ENCODE results near the gene TMEM165. TPM values are rescaled to one million over a fixed set of nuclear protein-coding genes. Genes with fewer than 3 reads are reported as not detected.

The TMEM165 gene
- total and polyA plus RNA-seq, 2 donors (not counting 1 experiment from before 2014, with no cell fraction given) = 26.3 to 110 TPM

GRCh38 chr4:55356991-55357461, 38.7 kb upstream of the TMEM165 start:
- H3K9me3 ChIP-seq (ENCODE audit: control extremely low read depth in 1 of 3, control insufficient read depth in 2 of 3, insufficient read depth in 1 of 3, low read length in 2 of 3) = peaks cover 0 to 5% (median 0%) of the 10 kb centered on the region in 3 donors
- no peak overlapping the region for H2AFZ ChIP-seq (ENCODE audit: insufficient read depth, low read depth, low read length, poor library complexity, severe bottlenecking)
- no peak overlapping the region for H3K4me3 ChIP-seq (ENCODE audit: control extremely low read depth in 1 of 5, extremely low read depth in 1 of 5, insufficient read depth in 1 of 5, low read depth in 2 of 5, low read length in 4 of 5)
- Mint-ChIP-seq H3K4me3 (no peak overlapping the region), H3K4me1 (peaks cover 12% of the 10 kb centered on the region), H3K27ac (no peak overlapping the region), H3K27me3 (no peaks in the 10 kb centered on the region), H3K9me3 (ENCODE audit: insufficient read depth) (no peaks in the 10 kb centered on the region)
- H3K79me2 ChIP-seq (ENCODE audit: control insufficient read depth, insufficient read depth, low read length) = no peaks in the 10 kb centered on the region
- 80% methylated on average over 1 of the region's 5 CpGs for WGBS (ENCODE audit: insufficient coverage)
- intact Hi-C loops (cut with micrococcal nuclease) = no loop called here
- no peak for TF ChIP-seq CTCF (IDR thresholded peaks at IDR 0.05)
- TF ChIP-seq EZH2 (IDR thresholded peaks at IDR 0.05; ENCODE audit: borderline replicate concordance, insufficient read depth, low read depth, low read length, poor library complexity, severe bottlenecking) = no peak
- DNase-seq (no peak), ATAC-seq (ENCODE audit: low read depth) (no peak)
- ChIA-PET CTCF (interaction anchor here (2.3 kb wide), 1 partner anchor 11 kb away, joined by 13 read pairs; the partner anchor contains the start of gene SRD5A3), POLR2A (no interaction called here)
- no peak overlapping the region for H3K27ac ChIP-seq (ENCODE audit: low read length in 2 of 2)
- no peaks in the 10 kb centered on the region for H3K27me3 ChIP-seq (replicated peaks in 1 of 4; ENCODE audit: control extremely low read depth in 1 of 4, control insufficient read depth in 3 of 4, insufficient read depth in 4 of 4, low read length in 3 of 4)
- no peak overlapping the region for H3K9ac ChIP-seq (ENCODE audit: low read length)
- H3K4me1 ChIP-seq (ENCODE audit: control insufficient read depth in 2 of 2, insufficient read depth in 2 of 2, low read length in 2 of 2) = peaks cover 5 to 8% of the 10 kb centered on the region in 2 donors
- no peaks in the 10 kb centered on the region for H4K20me1 ChIP-seq (ENCODE audit: control insufficient read depth, insufficient read depth, low read length, poor library complexity, severe bottlenecking)
- H3K36me3 ChIP-seq (replicated peaks in 1 of 2; ENCODE audit: control extremely low read depth in 1 of 2, control insufficient read depth in 1 of 2, extremely low read depth in 1 of 2, insufficient read depth in 2 of 2, low read length in 1 of 2) = no peaks in the 10 kb centered on the region
- H3K4me2 ChIP-seq (replicated peaks; ENCODE audit: low read depth, low read length, poor library complexity, severe bottlenecking) = no peak overlapping the region

DNA sequence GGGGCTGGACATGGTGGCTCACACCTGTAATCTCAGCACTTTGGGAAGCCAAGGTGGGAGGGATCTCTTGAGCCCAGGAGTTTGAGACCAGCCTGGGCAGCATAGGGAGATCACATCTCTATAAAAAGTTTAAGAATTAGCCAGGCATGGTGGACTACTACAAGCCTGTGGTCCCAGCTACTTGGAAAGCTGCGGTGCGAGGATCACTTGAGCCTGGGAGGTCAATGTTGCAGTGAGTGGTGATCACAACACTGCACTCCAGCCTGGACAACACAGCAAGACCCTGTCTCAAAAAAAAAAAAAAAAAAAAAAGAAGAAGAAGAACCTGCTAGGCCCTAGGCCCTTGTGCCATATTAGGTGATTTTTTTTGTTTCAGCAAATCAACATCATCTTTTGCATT, 37.5 kb upstream of the TMEM165 start:
- H2AFZ ChIP-seq (ENCODE audit: insufficient read depth, low read depth, low read length, poor library complexity, severe bottlenecking) = no peak overlapping the region
- H3K27me3 Mint-ChIP-seq = no peaks in the 10 kb centered on the region
- H3K4me1 Mint-ChIP-seq = peaks cover 12% of the 10 kb centered on the region
- intact Hi-C loops (cut with micrococcal nuclease) = no loop called here
- DNase-seq = no peak
- no peak for TF ChIP-seq EZH2 (IDR thresholded peaks at IDR 0.05; ENCODE audit: borderline replicate concordance, insufficient read depth, low read depth, low read length, poor library complexity, severe bottlenecking)
- TF ChIP-seq CTCF (IDR thresholded peaks at IDR 0.05) = no peak
- no peak overlapping the region for H3K4me2 ChIP-seq (replicated peaks; ENCODE audit: low read depth, low read length, poor library complexity, severe bottlenecking)
- H3K27ac Mint-ChIP-seq = no peak overlapping the region
- no peak overlapping the region for H3K4me3 ChIP-seq (ENCODE audit: control extremely low read depth in 1 of 5, extremely low read depth in 1 of 5, insufficient read depth in 1 of 5, low read depth in 2 of 5, low read length in 4 of 5)
- H3K36me3 ChIP-seq (replicated peaks in 1 of 2; ENCODE audit: control extremely low read depth in 1 of 2, control insufficient read depth in 1 of 2, extremely low read depth in 1 of 2, insufficient read depth in 2 of 2, low read length in 1 of 2) = no peaks in the 10 kb centered on the region
- H3K9me3 Mint-ChIP-seq (ENCODE audit: insufficient read depth) = no peaks in the 10 kb centered on the region
- no CpG with 5 or more reads among the region's 2 CpGs for WGBS (ENCODE audit: insufficient coverage)
- POLR2A ChIA-PET = no interaction called here
- no peaks in the 10 kb centered on the region for H4K20me1 ChIP-seq (ENCODE audit: control insufficient read depth, insufficient read depth, low read length, poor library complexity, severe bottlenecking)
- H3K9me3 ChIP-seq (ENCODE audit: control extremely low read depth in 1 of 3, control insufficient read depth in 2 of 3, insufficient read depth in 1 of 3, low read length in 2 of 3) = peaks cover 0 to 3% (median 0%) of the 10 kb centered on the region in 3 donors
- peaks cover 5 to 8% of the 10 kb centered on the region in 2 donors for H3K4me1 ChIP-seq (ENCODE audit: control insufficient read depth in 2 of 2, insufficient read depth in 2 of 2, low read length in 2 of 2)
- H3K27me3 ChIP-seq (replicated peaks in 1 of 4; ENCODE audit: control extremely low read depth in 1 of 4, control insufficient read depth in 3 of 4, insufficient read depth in 4 of 4, low read length in 3 of 4) = no peaks in the 10 kb centered on the region
- H3K79me2 ChIP-seq (ENCODE audit: control insufficient read depth, insufficient read depth, low read length) = no peaks in the 10 kb centered on the region
- no peak overlapping the region for H3K9ac ChIP-seq (ENCODE audit: low read length)
- ATAC-seq (ENCODE audit: low read depth) = no peak
- no peak overlapping the region for H3K4me3 Mint-ChIP-seq
- CTCF ChIA-PET = no interaction called here
- H3K27ac ChIP-seq (ENCODE audit: low read length in 2 of 2) = no peak overlapping the region

Data from B cell (primary cell).